ENCODE results near the gene HES6.

Gene HES6, protein sequence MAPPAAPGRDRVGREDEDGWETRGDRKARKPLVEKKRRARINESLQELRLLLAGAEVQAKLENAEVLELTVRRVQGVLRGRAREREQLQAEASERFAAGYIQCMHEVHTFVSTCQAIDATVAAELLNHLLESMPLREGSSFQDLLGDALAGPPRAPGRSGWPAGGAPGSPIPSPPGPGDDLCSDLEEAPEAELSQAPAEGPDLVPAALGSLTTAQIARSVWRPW

GRCh38 chr2:238239863-238240756, at the start of gene HES6:
Gene HES6 (minus strand): TSS chr2:238240038. CDS start chr2:238239905, 133 bp downstream.
- peak; percentile 46 to 47 for DNase-seq (ENCODE audit: low read depth in 2 of 2)

DNA sequence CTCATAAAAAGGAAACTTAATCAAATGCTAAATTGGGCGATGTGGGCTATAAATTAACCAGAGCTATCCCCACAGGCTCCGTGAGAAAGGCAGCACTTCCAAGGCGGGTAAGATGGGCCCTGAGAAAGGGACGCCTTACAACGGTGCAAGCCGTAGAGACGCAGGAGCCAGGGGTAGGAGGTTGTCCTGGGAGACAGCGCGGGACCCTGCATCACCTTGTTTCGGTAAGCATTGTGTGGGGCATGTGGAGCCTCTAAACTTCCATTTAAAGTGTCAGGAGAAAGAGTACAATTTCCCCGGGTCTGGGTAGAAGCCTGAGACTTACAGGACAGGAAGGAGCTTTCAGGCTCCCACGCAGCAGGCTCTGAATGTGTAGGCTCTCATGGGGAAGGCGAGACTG, 49.7 kb upstream of the HES6 start:
- no peak for DNase-seq (ENCODE audit: low read depth in 2 of 2)

- DNase-seq (ENCODE audit: low read depth in 2 of 2) = peak; percentile 97 to 98
These were observed 49.1 kb upstream of the HES6 start for GRCh38 chr2:238288650-238289573.

DNA sequence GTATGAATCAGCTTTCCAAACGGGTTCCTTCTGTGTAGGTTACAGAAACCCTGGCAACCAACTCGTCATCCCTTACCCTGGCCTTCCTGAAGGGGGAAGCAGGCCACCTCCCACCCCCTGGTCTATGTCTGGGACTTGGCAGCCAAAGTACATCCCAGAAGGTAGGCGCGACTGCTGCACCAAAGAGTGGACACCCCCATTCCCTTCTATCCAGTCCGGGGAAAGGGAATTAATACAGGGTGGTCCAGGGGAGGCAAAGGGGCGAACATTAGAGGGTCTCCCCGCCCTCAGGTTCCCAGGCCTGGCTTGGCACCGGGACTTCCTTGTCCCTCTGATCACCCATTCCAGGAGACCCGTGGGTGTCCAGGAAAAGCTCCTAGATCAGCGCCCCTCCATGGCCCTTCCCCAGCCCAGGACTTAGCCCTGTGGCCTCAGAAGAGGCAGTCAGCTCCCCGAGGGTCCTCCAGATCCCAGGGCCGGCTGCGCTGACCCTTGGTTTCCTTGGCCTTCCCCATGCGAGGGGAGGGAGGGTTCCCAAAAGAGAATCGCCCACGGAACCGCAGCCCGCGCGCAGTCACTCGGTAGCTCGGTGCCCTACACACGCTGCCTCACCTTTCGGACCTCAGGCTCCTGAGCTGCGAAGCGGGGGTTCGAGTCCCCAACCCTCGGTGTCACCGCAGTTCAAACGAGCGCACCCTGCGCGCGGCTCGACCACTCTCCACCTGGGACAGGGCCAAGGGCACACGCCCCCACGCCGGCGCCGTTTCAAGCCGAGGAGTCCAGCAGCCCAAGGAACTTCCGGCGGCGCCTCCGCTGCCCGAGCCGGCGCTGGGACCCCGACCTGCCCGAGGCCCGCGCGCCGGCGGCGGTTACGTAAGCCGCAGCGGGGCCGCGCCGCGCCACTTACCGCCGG, 48.2 kb upstream of the HES6 start, which contains the start of gene PER2:
Gene PER2 (minus strand): TSS at position 874 of the 913 bp plus-strand sequence. CDS start 10,674 bp downstream, outside the sequence.
- DNase-seq (ENCODE audit: low read depth in 2 of 2) = peak; percentile 29 to 34

- no peak for DNase-seq (ENCODE audit: low read depth in 2 of 2)
These were observed 47.3 kb upstream of the HES6 start for GRCh38 chr2:238286987-238287736.

DNA sequence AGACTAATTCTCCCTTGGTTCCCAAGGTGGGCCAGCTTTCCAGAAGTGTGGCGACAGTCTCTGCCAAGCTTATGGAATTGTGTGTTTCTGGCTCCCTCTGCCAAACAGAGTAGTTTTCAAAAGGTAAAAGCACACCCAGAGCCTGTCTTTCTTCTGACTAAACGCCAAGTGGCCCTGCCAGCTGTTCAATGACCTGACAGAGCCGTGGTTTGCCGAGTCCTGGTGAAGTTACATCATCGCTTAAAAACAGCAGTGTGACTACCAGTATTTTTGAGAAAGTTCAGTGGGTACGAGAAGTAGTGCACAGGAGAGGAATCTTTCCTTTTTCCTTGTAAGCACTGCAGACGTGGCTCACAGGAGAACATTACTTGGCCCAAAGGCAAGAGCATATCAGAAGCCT, 46.7 kb upstream of the HES6 start:
- no peak for DNase-seq (ENCODE audit: low read depth in 2 of 2)

DNA sequence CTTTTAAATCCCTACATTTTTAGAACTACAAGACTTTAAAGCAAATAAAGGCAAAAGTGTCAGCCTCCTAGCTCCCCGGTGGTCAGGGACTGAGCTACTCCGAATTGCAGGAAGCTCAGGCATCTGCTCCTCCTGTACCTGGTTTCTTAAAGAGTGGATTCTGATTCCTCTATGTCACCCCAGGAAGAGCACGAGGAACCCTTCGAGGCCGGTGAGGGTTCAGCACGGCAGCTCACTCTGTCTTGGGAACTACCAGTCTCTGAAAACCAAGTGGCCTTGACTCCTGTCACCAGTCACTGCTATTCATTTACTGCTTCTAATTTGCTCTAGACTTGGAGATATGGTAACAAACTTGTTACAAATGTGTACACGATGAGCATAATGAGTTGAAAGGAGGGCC, 46.3 kb upstream of the HES6 start:
- DNase-seq (ENCODE audit: low read depth in 2 of 2) = no peak

GRCh38 chr2:238285653-238286082, 45.8 kb upstream of the HES6 start:
- peak; percentile 19 to 30 for DNase-seq (ENCODE audit: low read depth in 2 of 2)

- DNase-seq (ENCODE audit: low read depth in 2 of 2) = no peak
These were observed 45.1 kb upstream of the HES6 start for GRCh38 chr2:238284802-238285515.

DNA sequence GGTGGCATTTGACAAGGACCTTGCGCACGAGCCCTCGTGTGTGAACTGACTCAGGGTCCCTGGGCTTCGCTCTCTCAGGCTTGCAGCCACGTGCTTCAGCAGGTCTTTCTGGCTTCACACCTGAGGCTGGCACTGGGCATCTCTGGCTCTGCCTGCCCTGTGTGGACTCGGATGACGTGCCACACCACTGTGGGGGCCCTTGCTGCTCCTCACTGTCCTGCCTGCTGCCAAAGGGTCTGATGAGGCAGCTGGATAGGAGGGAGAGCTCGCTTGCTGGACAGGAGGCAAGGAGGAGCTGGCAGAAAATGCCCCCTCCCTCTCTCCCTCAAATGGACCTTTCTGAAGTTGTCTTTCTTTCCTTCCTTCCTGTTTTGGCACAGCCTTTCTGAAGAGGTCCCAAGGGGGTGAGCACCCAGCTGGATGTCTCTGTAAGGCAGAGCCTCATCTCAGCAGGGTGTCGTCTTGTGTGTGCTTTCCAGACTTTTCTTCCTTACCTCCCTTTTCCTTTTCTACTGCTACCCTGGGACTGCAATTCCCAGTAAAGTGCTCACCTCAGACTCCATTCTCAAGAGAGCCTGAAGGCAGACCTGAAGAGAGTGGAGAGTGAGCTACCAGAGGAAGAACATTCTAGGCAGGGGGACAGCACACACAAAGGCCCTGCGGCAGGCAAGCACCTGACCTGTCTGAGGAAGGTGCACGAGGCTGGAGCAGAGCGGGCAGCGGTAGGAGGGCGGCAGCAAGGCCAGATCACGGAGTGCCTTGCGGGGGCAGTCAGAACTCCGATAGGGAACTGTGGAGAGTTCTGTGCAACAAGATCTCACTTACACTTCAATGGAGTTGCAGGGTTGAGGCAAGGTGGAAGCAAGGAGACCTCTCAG, 43.3 kb upstream of the HES6 start:
- DNase-seq (ENCODE audit: low read depth in 2 of 2) = no peak

GRCh38 chr2:238281826-238282480, 42.1 kb upstream of the HES6 start:
- DNase-seq (ENCODE audit: low read depth in 2 of 2) = no peak

- DNase-seq (ENCODE audit: low read depth in 2 of 2) = no peak
These were observed 40.4 kb upstream of the HES6 start for GRCh38 chr2:238280083-238280825.

GRCh38 chr2:238279324-238279682, 39.5 kb upstream of the HES6 start:
- no peak for DNase-seq (ENCODE audit: low read depth in 2 of 2)

DNA sequence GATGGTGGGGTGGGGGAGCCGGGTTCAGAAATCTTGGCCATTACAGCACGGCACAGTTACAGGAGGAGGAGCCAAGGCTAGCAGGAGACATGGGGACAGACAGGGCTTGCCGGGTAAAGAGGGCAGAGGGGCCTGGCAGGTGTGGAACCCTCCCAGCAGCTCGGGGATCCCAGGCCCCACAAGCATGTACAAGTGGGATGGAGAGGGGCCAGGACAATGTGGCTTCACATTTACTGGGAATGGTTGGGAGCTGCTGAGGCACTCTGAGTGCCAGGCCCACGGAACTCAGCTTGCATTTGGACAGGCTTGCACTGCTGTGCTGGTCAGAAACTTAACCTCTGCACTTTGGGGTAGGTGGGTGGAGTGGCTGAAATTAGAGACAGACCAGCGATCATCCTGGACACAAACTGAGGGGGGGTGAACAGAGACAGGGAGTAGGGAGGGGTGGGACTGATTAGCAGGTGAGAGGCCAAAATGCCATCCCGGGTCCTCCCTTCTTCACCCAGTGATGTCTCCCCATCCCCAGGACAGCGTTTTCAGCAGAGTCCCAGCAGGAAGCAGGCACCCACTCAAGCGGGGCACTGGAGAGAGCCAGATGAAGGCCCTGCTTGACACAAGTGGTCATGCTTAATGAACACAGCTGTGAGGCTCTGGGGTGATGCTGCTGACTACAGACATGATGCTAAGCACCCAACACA, 38.9 kb upstream of the HES6 start:
- DNase-seq (ENCODE audit: low read depth in 2 of 2) = no peak

DNA sequence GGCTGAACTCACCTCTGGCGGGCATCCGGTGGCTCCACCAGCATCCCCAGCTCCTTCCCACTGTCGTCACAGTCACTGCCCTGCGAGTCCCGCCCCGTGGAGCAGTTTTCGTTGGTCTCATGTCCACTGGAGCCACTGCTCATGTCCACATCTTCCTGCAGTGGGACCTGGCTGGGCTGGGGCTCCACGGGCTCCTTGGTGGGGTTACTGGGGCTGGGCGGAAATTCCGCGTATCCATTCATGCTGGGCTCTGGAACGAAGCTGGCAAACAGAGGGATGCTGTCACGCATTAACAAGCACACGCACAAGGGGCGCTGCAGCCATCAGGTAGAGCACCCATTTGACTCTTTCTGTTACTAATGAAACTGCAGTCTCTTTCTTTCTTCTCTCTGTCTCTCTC, 37.9 kb upstream of the HES6 start:
- DNase-seq (ENCODE audit: low read depth in 2 of 2) = no peak

- DNase-seq (ENCODE audit: low read depth in 2 of 2) = no peak
These were observed 34.5 kb upstream of the HES6 start for GRCh38 chr2:238274152-238274865.

All from fibroblast of skin of left biceps (primary cell).